ENCODE data around the gene MBLAC2.
A peak's percentile ranks its signal among the peaks of the same experiment; 100 is the strongest.

The MBLAC2 gene

GRCh38 chr5:90424245-90424644 is 50.3 kb downstream of the MBLAC2 start:
- Histone ChIP-seq H3K9me2 (replicated peaks; ENCODE audit: control insufficient read depth, low read length) (no peaks in the 10 kb centered on the region), H3K79me2 (ENCODE audit: control insufficient read depth, low read length) (no peaks in the 10 kb centered on the region), H3K4me3 (ENCODE audit: low read length) (no peak overlapping the region), H4K20me1 (ENCODE audit: control insufficient read depth, insufficient read depth, low read depth, low read length) (no peaks in the 10 kb centered on the region), H3K27ac (ENCODE audit: low read depth, low read length) (no peak overlapping the region), H3K9me3 (ENCODE audit: control insufficient read depth, insufficient read depth, low read length) (no peaks in the 10 kb centered on the region), H3F3A (ENCODE audit: control insufficient read depth, insufficient read depth) (no peaks in the 10 kb centered on the region), H3K36me3 (ENCODE audit: control insufficient read depth, low read length) (no peaks in the 10 kb centered on the region), H3K4me2 (ENCODE audit: low read length) (no peak overlapping the region), H3K4me1 (ENCODE audit: control insufficient read depth, low read length) (no peaks in the 10 kb centered on the region), H3K27me3 (ENCODE audit: control insufficient read depth, low read length) (peaks cover 13% of the 10 kb centered on the region)
- no peak for TF ChIP-seq EZH2phosphoT487 (IDR thresholded peaks at IDR 0.05; ENCODE audit: borderline replicate concordance, low read length)
- TF ChIP-seq, protein P1, sequence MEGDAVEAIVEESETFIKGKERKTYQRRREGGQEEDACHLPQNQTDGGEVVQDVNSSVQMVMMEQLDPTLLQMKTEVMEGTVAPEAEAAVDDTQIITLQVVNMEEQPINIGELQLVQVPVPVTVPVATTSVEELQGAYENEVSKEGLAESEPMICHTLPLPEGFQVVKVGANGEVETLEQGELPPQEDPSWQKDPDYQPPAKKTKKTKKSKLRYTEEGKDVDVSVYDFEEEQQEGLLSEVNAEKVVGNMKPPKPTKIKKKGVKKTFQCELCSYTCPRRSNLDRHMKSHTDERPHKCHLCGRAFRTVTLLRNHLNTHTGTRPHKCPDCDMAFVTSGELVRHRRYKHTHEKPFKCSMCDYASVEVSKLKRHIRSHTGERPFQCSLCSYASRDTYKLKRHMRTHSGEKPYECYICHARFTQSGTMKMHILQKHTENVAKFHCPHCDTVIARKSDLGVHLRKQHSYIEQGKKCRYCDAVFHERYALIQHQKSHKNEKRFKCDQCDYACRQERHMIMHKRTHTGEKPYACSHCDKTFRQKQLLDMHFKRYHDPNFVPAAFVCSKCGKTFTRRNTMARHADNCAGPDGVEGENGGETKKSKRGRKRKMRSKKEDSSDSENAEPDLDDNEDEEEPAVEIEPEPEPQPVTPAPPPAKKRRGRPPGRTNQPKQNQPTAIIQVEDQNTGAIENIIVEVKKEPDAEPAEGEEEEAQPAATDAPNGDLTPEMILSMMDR (IDR thresholded peaks at IDR 0.05; ENCODE audit: low read depth, low read length, poor library complexity, severe bottlenecking) = no peak

DNA sequence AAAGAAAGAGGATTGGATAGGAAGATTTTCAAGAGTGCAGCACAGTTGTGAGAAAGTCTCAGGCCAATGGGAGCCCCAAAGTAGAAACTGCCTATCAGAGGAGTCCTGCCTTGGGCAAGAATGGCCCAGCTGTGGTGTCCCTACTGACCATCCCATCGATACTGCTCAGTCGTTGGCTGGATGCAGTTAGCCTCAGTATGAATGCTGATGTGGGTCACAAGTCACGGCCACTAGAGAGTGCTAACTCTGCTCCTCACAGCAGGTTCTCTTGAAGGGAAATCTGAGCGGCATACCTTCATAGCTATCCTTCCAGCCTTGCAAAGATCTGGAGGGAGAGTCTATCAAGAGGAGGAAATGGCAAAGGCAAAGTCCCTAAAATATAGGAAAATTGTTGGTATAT is 53.4 kb downstream of the MBLAC2 start:
- Histone ChIP-seq H3K4me2 (ENCODE audit: low read length) (no peak overlapping the region), H3K27ac (ENCODE audit: low read depth, low read length) (no peak overlapping the region), H3K9me2 (replicated peaks; ENCODE audit: control insufficient read depth, low read length) (no peaks in the 10 kb centered on the region), H3K27me3 (ENCODE audit: control insufficient read depth, low read length) (peaks cover 6% of the 10 kb centered on the region; the same call in 1 of the 2 replicates), H3K4me3 (ENCODE audit: low read length) (no peak overlapping the region), H3K9me3 (ENCODE audit: control insufficient read depth, insufficient read depth, low read length) (no peaks in the 10 kb centered on the region), H3F3A (ENCODE audit: control insufficient read depth, insufficient read depth) (no peaks in the 10 kb centered on the region), H3K36me3 (ENCODE audit: control insufficient read depth, low read length) (no peaks in the 10 kb centered on the region), H3K79me2 (ENCODE audit: control insufficient read depth, low read length) (no peaks in the 10 kb centered on the region), H3K4me1 (ENCODE audit: control insufficient read depth, low read length) (no peaks in the 10 kb centered on the region), H4K20me1 (ENCODE audit: control insufficient read depth, insufficient read depth, low read depth, low read length) (no peaks in the 10 kb centered on the region)
- no peak for TF ChIP-seq EZH2phosphoT487 (IDR thresholded peaks at IDR 0.05; ENCODE audit: borderline replicate concordance, low read length)
- TF ChIP-seq, protein P1 (IDR thresholded peaks at IDR 0.05; ENCODE audit: low read depth, low read length, poor library complexity, severe bottlenecking) = peak; percentile 38

GRCh38 chr5:90418214-90418613 is 56.4 kb downstream of the MBLAC2 start:
- H3K9me2 ChIP-seq (replicated peaks; ENCODE audit: control insufficient read depth, low read length) = no peaks in the 10 kb centered on the region
- no peaks in the 10 kb centered on the region for H3K79me2 ChIP-seq (ENCODE audit: control insufficient read depth, low read length)
- H3K9me3 ChIP-seq (ENCODE audit: control insufficient read depth, insufficient read depth, low read length) = no peaks in the 10 kb centered on the region
- no peak overlapping the region for H3K4me2 ChIP-seq (ENCODE audit: low read length)
- TF ChIP-seq, protein P1 (IDR thresholded peaks at IDR 0.05; ENCODE audit: low read depth, low read length, poor library complexity, severe bottlenecking) = no peak
- no peak for TF ChIP-seq EZH2phosphoT487 (IDR thresholded peaks at IDR 0.05; ENCODE audit: borderline replicate concordance, low read length)
- H3K4me1 ChIP-seq (ENCODE audit: control insufficient read depth, low read length) = no peaks in the 10 kb centered on the region
- H3K4me3 ChIP-seq (ENCODE audit: low read length) = no peak overlapping the region
- no peaks in the 10 kb centered on the region for H3F3A ChIP-seq (ENCODE audit: control insufficient read depth, insufficient read depth)
- H3K27me3 ChIP-seq (ENCODE audit: control insufficient read depth, low read length) = peaks cover 5% of the 10 kb centered on the region; the same call in 1 of the 2 replicates
- H3K27ac ChIP-seq (ENCODE audit: low read depth, low read length) = no peak overlapping the region
- no peaks in the 10 kb centered on the region for H3K36me3 ChIP-seq (ENCODE audit: control insufficient read depth, low read length)
- no peaks in the 10 kb centered on the region for H4K20me1 ChIP-seq (ENCODE audit: control insufficient read depth, insufficient read depth, low read depth, low read length)

Data from DOHH2 (cell line).